RCC 7860 (cell line): ENCODE measurements around the gene CHST2.

Source experiments
- DNase-seq: peaks from one replicate; pipeline ENCODE4 v3.0.0-alpha.2; 2015; ENCODE audit warnings: low spot score
- FAIRE-seq: peaks from 2 replicates; lab custom pipeline; 2012; peaks lifted over from hg19 to GRCh38; lab: Jason Lieb, UNC

The CHST2 gene

DNA sequence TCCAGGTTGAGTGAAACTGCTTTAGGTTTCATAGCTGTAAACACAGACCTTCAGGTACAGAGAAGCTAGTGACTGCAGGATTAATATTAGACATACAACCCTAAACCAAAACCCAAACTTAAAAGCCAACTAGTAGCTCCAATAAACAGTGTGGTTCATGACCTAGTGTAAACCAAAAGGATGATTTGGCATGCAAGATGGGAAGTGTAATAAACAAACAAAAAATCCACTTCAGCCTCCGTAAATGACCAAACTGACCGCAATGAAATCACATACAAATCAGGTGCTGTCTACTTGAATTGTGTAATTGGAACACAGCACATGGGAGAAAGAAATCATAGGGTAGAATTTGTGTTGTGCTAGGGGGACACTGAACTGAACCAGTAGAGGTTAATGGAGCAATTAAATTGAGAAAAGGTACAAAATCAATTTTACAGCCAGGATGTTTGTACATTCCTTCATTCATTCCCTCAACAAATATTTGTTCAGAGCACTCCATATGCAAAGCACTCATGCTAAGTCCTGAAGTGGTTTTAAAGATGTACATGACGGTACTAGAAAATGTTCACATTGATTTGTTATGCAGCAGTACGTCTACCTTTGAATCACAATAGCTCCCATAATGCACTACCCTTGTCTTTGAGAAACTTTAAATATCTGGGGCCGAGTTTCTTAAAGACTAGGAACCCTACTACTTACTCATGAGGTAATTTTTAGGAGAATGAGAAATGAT lies 21.4 kb upstream of the CHST2 start:
- no peak for FAIRE-seq

DNA sequence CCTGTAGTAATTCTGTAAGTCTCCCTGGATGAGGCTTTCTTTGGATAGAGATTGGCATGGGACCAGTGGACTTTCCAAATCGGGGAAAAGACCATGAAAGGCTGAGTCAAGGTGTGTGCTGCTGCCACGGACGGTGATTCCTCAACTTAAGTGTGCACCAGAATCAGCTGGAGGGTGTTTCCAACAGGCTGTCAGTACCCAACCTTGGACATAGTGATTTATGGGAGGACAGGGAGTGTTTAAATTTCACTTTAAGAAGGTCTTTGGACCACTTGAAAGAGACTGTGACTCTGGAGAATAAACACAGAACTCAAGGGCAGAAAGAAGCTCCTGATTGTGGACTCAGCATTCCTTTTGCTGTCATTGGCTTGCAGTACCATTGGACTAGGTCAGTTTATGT lies 20.4 kb upstream of the CHST2 start:
- FAIRE-seq (no peak), DNase-seq (no peak)

More for the DNA sequence above, 21.4 kb upstream of the CHST2 start:
- no peak for DNase-seq

DNA sequence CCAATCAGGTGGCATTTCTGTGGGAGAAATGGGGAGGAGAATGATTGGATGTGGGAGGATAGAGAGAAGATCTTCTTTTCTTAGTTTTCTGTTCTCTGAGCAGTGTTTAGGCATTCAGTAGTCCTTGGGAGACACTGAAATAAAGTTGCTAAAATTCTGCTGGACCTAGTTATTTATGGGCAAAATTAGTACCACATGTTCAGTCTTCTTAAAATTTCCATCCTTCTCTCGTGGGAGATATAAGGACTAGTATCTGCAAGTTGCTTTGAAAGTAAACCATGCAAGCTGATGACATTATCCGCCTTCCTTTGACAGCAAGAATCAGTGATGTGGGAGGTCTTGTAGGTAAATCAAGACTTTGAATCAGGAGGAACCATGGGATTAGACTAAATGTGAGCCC lies 19.9 kb upstream of the CHST2 start:
- FAIRE-seq (no peak), DNase-seq (no peak)

DNA sequence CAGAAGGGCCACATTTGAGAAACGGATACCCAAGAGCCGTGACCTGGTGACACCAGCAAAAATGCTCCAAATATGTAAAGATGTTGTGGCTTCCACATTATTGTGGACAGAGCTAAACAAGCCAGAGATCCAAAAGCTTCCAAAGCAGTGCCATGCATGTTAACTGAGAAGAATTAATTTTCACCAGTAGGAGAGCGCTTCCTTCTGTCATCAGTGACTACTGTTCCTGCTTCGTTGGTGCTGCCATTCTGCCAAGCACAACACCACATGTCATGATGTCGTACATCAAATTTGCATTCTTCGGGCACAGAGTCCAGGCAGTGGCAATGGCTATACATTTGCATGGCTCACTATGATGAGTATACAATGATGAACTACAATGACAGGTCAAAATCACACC lies 19.1 kb upstream of the CHST2 start:
- no peak for FAIRE-seq
- DNase-seq, result no peak

DNA sequence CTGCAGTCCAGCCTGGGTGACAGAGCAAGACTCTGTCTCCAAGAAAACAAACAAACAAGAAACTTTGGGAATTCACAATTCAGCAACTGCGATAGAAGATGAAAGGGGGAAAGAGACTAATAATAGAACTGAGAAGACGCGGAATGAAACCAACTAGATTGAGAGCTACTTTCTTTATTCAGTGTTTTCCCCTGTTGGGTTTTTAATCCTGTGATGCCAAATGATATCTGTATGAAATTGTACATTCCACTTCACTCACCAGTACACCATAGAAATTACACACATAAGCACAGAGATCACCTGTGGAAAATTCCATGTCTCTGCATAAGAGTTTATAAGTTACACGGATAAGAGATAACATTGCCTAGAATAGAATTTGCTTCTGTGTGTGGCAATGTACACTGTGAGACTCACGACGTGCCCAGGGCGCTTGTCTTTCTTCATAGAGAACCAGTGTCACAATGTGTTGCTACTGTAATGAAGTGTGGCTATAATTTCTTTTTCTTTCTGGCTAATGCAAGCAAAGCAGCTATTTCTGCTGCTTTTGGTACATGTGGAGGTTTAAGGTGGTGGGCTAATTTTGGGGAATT lies 17.7 kb upstream of the CHST2 start:
- FAIRE-seq, result no peak

DNA sequence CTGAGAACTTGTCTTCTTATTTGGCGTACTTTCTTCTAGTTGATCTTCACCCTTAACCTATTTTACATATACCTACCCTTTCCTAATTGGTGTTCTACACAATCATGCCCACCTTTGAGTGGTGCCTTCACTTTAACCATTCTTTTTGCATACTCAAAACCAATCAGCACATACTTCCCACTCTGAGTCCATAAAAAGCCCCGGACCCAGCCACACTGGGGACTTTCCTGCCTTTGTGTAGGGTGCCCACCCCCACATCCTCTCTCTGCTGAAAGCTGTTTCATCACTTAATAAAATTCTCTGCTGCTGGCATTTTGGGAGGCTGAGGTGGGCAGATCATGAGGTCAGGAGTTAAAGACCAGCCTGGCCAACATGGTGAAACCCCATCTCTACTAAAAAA lies 15.9 kb upstream of the CHST2 start:
- no peak for FAIRE-seq
- DNase-seq, result no peak

More for the DNA sequence above, 17.7 kb upstream of the CHST2 start:
- no peak for DNase-seq

DNA sequence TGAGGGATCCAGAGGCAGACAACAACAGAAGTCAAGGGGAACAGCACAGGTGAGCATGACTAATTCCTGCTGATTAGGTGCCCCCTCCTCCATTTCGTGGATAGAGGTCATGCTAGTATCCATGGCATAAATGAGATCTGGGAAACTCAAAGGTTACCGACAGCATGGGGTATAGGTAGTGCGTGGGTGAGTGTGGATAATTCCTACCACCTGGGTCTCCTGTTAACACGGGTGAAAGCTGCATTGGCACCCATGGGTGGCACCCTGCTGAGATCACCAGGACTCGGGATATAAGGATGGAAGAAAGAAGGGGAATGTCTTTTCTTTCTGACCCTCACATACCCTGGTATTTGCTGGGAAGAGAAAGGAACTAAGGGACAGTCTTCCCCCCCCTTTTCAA lies 14.4 kb upstream of the CHST2 start:
- DNase-seq (no peak), FAIRE-seq (no peak)

DNA sequence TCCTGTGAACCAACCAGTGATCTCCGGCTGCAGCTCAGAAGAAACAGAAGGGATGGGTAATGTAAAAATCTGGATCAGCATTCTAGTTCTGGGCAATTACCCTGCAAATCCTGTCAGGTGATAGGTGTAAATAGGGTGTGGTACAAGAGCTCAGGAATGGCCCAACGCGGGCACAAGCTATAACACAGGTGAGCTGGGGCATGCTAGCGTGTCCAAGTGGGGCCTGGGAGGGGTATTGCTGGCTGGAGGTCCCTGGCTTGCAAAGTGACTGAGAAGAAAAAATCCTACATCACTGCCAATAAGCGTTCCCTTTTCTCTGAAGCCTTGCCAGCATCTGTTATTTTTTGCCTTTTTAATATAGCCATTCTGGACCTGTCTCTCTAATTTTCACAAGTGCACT lies 9.7 kb upstream of the CHST2 start:
- no peak for FAIRE-seq
- no peak for DNase-seq

DNA sequence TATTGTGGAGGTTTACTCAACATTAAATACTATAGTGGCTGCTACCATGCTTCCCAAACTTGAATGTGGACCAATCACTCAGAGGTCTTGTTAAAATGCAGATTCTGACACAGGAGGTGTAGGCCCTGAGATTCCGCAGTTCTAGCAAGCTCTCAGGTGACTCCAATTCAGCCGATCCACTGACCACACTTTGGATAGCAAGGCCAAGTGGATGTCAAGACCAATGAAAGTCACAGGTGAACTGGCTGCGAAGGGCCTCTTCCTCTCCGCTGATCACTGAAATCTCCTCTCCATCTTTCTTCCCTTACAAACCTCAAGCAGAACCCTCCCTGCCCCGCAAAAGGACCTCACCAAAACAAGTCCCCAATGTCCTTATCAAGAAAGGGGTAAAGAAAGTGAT lies 9.2 kb upstream of the CHST2 start:
- FAIRE-seq (no peak), DNase-seq (no peak)

DNA sequence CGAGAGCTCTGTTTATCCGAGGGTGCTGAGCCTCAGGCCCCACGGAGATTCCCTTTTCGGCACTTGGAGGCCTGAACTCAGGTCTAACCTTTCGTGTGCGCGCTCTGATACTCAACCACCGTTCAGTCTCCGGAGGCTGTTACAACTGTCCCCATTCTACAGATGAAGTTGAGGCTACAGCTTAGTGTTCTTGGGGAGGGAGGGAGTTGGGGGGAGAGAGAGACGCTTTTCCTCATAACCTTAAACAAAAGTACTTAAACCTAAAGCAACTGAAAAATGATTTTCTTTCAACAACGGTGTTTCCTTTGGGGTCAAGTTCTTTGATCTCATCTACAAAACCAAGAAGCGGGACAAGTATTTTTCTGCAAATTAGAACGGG lies 952 bp upstream of the CHST2 start:
- DNase-seq (no peak), FAIRE-seq (no peak)

DNA sequence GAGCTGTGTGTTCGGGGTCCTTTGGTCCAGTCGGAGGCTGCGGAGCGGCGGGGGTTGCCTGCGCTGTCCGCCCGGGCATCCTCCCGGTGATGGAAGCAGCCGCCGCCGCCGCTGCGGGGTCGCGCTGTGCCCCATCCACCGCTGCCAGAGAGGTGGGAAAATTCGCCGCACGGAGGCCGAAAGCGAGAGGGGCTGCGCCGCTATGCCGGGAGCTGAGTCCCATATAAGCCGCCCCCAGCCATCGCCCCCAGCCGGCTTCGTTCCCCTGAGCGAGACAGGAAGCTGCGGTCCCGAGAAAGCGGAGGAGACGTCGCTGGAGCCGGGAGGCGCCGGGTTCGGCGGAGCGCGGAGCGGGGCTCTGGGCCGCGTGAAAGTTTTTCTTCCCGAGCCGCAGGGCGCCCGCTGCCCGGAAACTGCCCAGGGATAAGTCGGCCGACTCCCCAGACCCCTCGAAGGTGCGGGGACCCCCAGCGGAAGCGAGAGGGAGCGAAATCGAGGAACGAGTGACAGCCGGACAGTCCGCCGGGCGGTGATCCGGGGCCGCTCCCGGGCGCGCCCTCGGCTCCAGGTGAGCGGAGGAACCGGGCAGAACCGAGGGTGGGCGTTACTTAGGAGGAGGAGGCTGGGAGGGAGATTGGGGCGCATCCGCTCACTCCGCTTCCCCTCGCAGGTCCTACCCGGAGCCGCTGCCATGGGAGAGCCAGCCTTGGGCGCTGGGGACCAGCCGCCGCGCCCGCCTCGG lies 574 bp downstream of the CHST2 start:
- no peak for FAIRE-seq
- no peak for DNase-seq

DNA sequence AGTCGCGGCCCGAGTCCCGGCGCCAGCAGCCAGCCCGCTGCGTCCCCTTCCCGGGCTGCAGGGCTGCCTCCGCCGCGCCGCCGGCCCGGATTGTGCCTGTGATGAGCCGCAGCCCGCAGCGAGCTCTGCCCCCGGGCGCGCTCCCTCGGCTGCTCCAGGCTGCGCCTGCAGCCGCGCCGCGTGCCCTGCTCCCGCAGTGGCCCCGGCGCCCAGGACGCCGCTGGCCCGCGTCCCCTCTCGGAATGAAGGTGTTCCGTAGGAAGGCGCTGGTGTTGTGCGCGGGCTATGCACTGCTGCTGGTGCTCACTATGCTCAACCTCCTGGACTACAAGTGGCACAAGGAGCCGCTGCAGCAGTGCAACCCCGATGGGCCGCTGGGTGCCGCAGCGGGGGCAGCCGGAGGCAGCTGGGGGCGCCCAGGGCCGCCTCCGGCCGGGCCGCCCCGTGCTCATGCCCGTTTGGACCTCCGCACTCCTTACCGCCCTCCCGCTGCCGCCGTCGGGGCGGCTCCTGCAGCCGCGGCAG lies 1.2 kb downstream of the CHST2 start:
- FAIRE-seq (no peak), DNase-seq (no peak)

DNA sequence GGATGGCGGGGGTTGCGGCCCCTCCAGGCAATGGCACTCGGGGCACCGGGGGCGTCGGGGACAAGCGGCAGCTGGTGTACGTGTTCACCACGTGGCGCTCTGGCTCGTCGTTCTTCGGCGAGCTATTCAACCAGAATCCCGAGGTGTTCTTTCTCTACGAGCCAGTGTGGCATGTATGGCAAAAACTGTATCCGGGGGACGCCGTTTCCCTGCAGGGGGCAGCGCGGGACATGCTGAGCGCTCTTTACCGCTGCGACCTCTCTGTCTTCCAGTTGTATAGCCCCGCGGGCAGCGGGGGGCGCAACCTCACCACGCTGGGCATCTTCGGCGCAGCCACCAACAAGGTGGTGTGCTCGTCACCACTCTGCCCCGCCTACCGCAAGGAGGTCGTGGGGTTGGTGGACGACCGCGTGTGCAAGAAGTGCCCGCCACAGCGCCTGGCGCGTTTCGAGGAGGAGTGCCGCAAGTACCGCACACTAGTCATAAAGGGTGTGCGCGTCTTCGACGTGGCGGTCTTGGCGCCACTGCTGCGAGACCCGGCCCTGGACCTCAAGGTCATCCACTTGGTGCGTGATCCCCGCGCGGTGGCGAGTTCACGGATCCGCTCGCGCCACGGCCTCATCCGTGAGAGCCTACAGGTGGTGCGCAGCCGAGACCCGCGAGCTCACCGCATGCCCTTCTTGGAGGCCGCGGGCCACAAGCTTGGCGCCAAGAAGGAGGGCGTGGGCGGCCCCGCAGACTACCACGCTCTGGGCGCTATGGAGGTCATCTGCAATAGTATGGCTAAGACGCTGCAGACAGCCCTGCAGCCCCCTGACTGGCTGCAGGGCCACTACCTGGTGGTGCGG lies 1.9 kb downstream of the CHST2 start:
- DNase-seq (peak; percentile 16), FAIRE-seq (no peak)

DNA sequence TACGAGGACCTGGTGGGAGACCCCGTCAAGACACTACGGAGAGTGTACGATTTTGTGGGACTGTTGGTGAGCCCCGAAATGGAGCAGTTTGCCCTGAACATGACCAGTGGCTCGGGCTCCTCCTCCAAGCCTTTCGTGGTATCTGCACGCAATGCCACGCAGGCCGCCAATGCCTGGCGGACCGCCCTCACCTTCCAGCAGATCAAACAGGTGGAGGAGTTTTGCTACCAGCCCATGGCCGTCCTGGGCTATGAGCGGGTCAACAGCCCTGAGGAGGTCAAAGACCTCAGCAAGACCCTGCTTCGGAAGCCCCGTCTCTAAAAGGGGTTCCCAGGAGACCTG lies 2.5 kb downstream of the CHST2 start:
- no peak for FAIRE-seq

DNA sequence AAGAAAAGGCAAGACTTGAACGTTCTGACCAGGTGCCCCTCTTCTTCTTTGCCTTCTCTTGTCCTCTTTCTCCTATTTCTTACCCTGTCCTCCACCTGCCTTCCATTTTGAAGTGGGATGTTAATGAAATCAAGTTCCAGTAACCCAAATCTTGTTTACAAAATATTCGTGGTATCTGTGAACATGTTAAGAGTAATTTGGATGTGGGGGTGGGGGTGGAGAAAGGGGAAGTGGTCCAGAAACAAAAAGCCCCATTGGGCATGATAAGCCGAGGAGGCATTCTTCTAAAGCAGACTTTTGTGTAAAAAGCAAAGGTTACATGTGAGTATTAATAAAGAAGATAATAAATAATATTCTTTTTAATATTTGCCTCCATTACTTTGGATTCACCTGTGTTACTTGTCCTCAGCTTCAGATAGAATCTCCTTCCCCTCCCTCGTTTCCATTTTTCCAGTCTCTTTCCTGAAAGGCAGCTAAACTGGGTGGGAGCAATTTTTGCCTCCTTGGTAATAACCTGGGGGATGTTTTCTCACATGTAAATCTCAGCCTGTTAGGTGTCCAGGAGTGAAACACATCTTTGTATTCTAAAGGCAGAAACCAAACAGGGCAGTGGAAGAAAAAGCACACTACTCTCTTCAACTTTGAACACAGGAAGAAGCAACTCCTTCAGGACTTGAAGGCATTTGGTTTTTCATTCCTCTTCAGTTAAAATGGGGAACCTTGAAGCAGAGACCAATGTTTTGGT lies 3.2 kb downstream of the CHST2 start:
- no peak for FAIRE-seq
- DNase-seq, result no peak

More for the DNA sequence above, 2.5 kb downstream of the CHST2 start:
- no peak for DNase-seq

DNA sequence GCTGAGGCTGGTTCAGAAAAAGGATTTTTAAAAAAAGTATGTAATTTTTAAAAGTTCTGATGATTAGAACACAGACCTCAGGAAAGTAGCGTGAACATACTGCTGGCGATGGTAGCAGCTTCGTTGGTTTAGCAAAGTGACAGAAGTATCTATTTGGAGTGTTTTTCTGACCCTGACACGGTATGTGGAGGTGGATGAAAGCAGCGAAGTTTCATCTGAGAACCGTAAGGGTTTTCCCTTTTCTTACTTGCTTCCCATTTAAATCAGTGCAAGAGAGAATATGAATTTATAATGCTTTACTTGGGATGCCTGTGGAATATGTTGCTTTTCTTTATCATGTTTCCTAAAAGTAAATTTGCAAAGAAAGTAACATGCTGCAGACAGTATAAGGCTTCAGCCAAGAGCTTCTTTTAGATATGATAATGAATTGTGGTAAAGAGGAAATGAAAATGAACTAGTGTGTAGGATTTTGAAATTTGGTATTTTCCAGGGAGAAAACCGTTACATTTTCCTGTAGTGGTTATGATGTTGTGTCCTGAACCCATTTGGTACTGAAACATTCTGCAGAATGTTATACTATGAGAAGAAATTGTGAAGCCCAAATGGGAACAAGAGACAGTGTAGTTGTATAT lies 3.9 kb downstream of the CHST2 start:
- DNase-seq (no peak), FAIRE-seq (no peak)

DNA sequence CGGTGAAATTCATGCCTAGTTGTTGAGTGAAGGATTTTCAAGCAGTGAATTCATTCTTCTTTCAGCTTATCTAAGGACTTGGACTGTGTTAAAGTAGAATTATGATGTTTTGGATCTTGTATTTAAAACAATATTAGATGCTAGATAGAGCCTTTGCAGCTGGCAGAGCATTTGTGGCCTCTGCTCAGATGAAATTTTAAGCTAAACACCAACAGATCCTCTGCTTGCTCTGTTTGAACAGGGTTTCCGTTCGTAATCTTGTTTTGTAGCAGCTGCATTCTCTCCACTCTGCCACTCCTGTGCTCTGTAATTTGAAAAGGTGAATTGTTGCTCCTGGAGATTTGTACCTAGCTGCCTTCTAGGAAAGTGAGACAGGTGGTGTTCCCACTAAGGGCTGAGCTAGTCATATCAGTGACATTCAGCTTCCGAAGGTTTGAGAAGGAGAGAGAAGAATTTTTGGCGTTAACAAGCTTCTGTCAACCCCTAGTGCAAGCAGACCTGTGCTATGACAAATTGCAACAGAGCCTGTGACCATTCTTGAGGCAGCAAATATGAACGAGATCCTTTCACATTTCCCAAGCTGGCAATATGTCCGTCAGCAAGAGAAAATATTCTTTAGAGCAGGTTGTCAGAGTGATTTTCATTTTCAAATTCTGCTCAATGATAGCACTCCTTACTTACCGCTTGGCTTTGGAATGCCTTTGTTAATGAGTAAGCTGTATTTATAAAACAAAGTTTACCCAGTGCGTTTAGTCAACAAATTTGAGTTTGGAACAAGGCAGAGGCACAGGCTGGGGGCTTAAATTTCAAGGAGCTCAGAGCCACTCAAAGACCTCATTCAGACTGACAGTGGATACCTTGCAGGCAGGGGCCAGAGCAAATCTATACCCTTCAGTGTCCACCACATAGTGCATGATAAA lies 5.3 kb downstream of the CHST2 start:
- DNase-seq (no peak), FAIRE-seq (no peak)

DNA sequence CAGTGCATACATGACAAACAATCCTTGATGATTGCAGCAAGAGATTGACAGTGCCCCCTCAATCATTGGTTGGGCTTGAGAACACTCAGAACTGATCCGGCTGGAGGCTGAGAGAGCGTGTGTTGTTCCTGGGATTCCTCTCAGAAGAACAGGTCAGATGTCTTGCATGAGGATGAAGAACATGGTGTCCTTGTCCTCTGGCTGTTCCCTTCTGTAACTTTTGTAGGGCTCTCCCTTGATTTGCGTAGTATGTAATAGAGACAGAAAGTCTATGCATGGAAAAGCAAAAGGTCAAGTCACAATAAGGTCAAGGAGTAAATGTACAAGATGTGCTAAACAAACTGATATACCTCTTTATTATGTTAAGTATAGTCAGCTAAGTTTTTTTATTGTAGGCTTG lies 8.2 kb downstream of the CHST2 start:
- FAIRE-seq (no peak), DNase-seq (no peak)
